ENCODE measurements around the gene CCDC122. TPM values are rescaled to one million over a fixed set of nuclear protein-coding genes. Genes with fewer than 3 reads are reported as not detected.

CCDC122 gene
- total RNA-seq, 3 donors from 2014 or later (not counting 1 experiment from before 2014, with no cell fraction given), result 1.2 to 2.1 (median 1.6) TPM

DNA sequence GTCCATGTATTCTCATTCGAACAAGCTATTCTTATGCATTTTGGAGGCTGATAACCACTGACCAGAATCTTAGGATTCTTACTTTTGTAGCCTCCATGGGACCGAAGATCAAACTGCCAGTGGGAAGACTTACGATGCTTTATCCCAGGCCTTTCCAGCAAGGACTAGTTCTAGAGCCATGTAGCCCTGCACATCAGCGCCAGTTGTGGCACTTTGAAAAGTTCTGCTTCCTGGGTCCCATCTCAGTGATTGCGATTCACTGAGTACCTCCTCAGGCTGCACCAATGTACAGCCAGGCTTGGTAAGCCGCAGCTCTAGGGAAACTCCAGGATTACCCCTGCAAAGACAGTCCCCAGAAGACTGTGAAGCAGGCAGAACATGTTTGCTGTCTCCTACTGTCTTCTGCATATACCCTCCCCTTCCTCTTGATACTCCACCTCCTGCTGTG, 73.8 kb downstream of the CCDC122 start:
- Mint-ChIP-seq H3K27ac (no peak overlapping the region), H3K4me3 (no peak overlapping the region), H3K9me3 (no peaks in the 10 kb centered on the region)

DNA sequence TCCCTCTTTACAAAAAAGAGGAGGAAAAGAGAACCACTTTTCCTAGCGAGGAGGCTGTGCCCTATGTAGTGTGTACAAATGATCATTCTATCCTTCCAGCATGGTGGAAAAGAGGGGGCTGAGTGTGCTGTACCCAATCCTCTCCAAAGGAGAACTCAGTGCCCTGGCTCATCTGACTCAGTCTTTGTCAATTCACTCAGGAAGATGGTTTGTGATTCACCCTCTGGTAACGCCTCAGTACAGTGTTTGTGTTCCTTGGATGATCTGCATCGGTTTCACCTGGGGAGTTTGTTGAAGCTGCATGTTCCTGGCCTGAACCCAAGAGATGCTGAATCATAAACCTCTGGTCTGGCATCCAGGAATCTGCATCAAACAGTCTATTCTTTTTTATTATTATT, 74.5 kb downstream of the CCDC122 start:
- Histone ChIP-seq H3K27me3 (ENCODE audit: control insufficient read depth, insufficient read depth, low read length) (no peaks in the 10 kb centered on the region), H3K4me1 (ENCODE audit: control insufficient read depth, insufficient read depth, low read length) (no peaks in the 10 kb centered on the region), H3K27ac (ENCODE audit: low read length) (no peak overlapping the region), H3K9me3 (ENCODE audit: control insufficient read depth, insufficient read depth, low read length) (no peaks in the 10 kb centered on the region), H3K4me3 (ENCODE audit: low read length) (no peak overlapping the region), H3K36me3 (ENCODE audit: control insufficient read depth, insufficient read depth, low read length) (no peaks in the 10 kb centered on the region)
- Mint-ChIP-seq H3K27me3 (ENCODE audit: low read depth in 2 of 2) (peaks cover 0 to 19% of the 10 kb centered on the region in 2 donors), H3K4me1 (no peaks in the 10 kb centered on the region), H3K36me3 (no peaks in the 10 kb centered on the region), H3K27ac (no peak overlapping the region), H3K9me3 (no peaks in the 10 kb centered on the region), H3K4me3 (no peak overlapping the region)
- intact Hi-C loops (cut with micrococcal nuclease), result loop anchor here (2.0 kb wide), 1 partner anchor 718 kb away; no protein-coding TSS in a partner anchor
- no peak for DNase-seq
- 76% methylated on average over 3 of the region's 3 CpGs for WGBS (ENCODE audit: insufficient coverage)
- TF ChIP-seq, protein P1, sequence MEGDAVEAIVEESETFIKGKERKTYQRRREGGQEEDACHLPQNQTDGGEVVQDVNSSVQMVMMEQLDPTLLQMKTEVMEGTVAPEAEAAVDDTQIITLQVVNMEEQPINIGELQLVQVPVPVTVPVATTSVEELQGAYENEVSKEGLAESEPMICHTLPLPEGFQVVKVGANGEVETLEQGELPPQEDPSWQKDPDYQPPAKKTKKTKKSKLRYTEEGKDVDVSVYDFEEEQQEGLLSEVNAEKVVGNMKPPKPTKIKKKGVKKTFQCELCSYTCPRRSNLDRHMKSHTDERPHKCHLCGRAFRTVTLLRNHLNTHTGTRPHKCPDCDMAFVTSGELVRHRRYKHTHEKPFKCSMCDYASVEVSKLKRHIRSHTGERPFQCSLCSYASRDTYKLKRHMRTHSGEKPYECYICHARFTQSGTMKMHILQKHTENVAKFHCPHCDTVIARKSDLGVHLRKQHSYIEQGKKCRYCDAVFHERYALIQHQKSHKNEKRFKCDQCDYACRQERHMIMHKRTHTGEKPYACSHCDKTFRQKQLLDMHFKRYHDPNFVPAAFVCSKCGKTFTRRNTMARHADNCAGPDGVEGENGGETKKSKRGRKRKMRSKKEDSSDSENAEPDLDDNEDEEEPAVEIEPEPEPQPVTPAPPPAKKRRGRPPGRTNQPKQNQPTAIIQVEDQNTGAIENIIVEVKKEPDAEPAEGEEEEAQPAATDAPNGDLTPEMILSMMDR (IDR thresholded peaks at IDR 0.05), result no peak
- no peak for ATAC-seq

More for the DNA sequence above, 73.8 kb downstream of the CCDC122 start:
- WGBS (ENCODE audit: insufficient coverage), result 93% methylated on average over 6 of the region's 6 CpGs
- H3K4me1 ChIP-seq (ENCODE audit: control insufficient read depth, insufficient read depth, low read length), result no peaks in the 10 kb centered on the region
- Mint-ChIP-seq H3K36me3 (no peaks in the 10 kb centered on the region), H3K4me1 (no peaks in the 10 kb centered on the region), H3K27me3 (ENCODE audit: low read depth in 2 of 2) (peaks cover 0 to 19% of the 10 kb centered on the region in 2 donors)
- TF ChIP-seq, protein P1 (IDR thresholded peaks at IDR 0.05), result no peak
- H3K27ac ChIP-seq (ENCODE audit: low read length), result no peak overlapping the region
- no peaks in the 10 kb centered on the region for H3K9me3 ChIP-seq (ENCODE audit: control insufficient read depth, insufficient read depth, low read length)
- no peaks in the 10 kb centered on the region for H3K36me3 ChIP-seq (ENCODE audit: control insufficient read depth, insufficient read depth, low read length)
- ATAC-seq (no peak), DNase-seq (no peak)
- intact Hi-C loops (cut with micrococcal nuclease), result loop anchor here (2.0 kb wide), 1 partner anchor 719 kb away; no protein-coding TSS in a partner anchor
- H3K27me3 ChIP-seq (ENCODE audit: control insufficient read depth, insufficient read depth, low read length), result no peaks in the 10 kb centered on the region
- no peak overlapping the region for H3K4me3 ChIP-seq (ENCODE audit: low read length)

DNA sequence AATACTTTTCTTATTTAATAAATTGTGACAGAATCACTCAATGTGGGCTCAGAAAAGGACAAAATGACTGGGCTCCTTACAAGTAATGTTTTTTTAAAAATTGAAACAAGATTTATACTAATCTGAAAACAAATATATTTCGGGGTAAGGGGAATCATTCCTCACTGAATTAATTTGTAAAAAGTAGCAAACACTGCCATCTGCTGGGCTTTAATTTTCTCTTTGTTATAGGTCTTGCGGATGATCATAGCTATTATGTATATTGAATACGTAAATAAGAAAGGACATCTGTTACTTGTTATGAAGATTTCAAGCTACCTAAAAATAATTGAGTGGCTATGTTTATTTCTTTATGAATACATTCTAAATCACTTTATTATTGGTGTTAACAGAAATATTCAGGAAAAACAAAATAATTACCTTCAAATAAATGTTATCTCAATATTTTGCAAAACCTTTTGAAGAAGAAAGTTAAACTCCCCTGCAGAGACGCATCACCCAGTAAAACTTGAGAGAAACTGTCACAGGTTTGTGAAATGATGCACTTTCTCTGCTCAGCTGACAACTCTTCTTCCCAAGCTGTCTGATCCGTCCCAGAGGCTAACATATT, 75.0 kb downstream of the CCDC122 start:
- H3K36me3 ChIP-seq (ENCODE audit: control insufficient read depth, insufficient read depth, low read length), result no peaks in the 10 kb centered on the region
- Mint-ChIP-seq H3K4me1 (no peaks in the 10 kb centered on the region), H3K27ac (no peak overlapping the region), H3K9me3 (no peaks in the 10 kb centered on the region), H3K27me3 (ENCODE audit: low read depth in 2 of 2) (peaks cover 0 to 17% of the 10 kb centered on the region in 2 donors), H3K4me3 (no peak overlapping the region), H3K36me3 (no peaks in the 10 kb centered on the region)
- DNase-seq (peak in 1 of 2 donors; percentile 67), ATAC-seq (peak in 1 of 3 donors; percentile 42)
- no peaks in the 10 kb centered on the region for H3K4me1 ChIP-seq (ENCODE audit: control insufficient read depth, insufficient read depth, low read length)
- H3K27me3 ChIP-seq (ENCODE audit: control insufficient read depth, insufficient read depth, low read length), result no peaks in the 10 kb centered on the region
- no peak overlapping the region for H3K27ac ChIP-seq (ENCODE audit: low read length)
- WGBS (ENCODE audit: insufficient coverage), result 54% methylated on average over 3 of the region's 5 CpGs
- H3K4me3 ChIP-seq (ENCODE audit: low read length), result no peak overlapping the region
- H3K9me3 ChIP-seq (ENCODE audit: control insufficient read depth, insufficient read depth, low read length), result no peaks in the 10 kb centered on the region
- TF ChIP-seq, protein P1 (IDR thresholded peaks at IDR 0.05), result peak; percentile 42
- intact Hi-C loops (cut with micrococcal nuclease), result loop anchor here (2.0 to 5.0 kb wide), 2 partner anchors 718 to 1207 kb away; no protein-coding TSS in a partner anchor

All from natural killer cell (primary cell).